Measurements from ENCODE around the gene ZNF148.

DNA sequence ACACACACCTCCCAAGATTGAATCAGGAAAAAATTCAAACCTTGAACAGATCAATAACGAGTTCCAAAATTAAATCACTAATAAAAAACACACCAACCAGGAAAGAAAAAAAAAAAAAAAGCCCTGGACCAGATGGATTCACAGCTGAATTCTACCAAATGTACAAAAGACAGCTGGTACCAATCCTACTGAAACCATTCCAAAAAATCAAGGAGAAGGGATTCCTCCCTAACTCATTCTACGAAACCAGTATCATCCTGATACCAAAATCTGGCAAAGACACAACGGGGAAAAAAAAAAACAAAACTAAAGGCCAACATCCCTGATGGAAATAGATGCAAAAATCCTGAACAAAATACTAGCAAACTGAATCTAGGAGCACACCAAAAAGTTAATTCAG lies 108.2 kb downstream of the ZNF148 start:
- TF ChIP-seq CTCF (IDR thresholded peaks at IDR 0.05) (no peak), POLR2A (IDR thresholded peaks at IDR 0.05) (no peak), POLR2AphosphoS5 (IDR thresholded peaks at IDR 0.05) (no peak), EP300 (IDR thresholded peaks at IDR 0.05) (no peak)

Data from stomach (tissue), 4 donors.